ENCODE measurements around the gene HMMR. TPM values are rescaled to one million over a fixed set of nuclear protein-coding genes. Genes with fewer than 3 reads are reported as not detected.

The HMMR gene
- total and polyA plus RNA-seq, 9 of the 15 experiments (the other 6 are each of a cell fraction or from before 2014, with no cell fraction given), result 74.9 to 133 (median 90.8) TPM

DNA sequence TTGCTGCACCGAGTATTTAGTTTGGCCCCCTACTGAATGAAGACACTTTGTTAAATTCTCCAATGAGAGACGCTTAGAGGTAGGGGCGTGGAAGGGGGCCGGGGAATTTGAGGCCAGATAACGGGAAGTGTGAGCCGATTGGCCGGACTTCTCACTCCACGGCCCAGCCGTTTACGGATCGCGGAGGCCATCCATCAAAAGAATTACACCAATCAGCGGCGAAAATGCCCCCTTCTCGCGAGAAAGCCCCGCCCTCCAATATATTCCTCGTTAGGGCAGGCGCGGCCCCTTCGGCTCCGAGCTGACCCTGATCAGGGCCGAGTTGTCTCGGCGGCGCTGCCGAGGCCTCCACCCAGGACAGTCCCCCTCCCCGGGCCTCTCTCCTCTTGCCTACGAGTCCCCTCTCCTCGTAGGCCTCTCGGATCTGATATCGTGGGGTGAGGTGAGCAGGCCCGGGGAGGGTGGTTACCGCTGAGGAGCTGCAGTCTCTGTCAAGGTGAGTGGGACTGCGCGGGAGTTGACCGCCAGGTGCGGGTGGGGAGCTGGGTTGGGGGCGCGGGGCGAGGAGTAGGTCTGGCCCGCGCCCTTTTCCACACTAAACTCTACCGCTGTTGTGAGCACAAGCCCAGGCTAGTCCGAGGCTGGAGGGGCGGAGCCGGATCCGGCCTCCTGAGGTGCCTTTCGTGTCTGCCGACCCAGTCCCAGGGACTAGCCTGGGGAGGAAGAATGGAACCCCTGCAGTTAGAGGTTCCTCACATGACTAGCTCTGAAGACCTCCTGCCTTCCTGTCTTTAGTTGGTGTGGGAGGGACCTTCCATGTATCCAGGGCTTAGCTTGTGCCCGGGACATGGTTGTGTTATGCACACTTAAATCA is 22.9 kb upstream of the HMMR start, which contains the start of gene CCNG1 (continued):
- TF ChIP-seq, protein P1, sequence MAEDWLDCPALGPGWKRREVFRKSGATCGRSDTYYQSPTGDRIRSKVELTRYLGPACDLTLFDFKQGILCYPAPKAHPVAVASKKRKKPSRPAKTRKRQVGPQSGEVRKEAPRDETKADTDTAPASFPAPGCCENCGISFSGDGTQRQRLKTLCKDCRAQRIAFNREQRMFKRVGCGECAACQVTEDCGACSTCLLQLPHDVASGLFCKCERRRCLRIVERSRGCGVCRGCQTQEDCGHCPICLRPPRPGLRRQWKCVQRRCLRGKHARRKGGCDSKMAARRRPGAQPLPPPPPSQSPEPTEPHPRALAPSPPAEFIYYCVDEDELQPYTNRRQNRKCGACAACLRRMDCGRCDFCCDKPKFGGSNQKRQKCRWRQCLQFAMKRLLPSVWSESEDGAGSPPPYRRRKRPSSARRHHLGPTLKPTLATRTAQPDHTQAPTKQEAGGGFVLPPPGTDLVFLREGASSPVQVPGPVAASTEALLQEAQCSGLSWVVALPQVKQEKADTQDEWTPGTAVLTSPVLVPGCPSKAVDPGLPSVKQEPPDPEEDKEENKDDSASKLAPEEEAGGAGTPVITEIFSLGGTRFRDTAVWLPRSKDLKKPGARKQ (CRISPR knock-in tag; IDR thresholded peaks at IDR 0.05), result no peak
- TF ChIP-seq SRSF9 (IDR thresholded peaks at IDR 0.05; ENCODE audit: borderline replicate concordance, low read depth, low read length) (no peak), IFI16 (CRISPR knock-in tag; IDR thresholded peaks at IDR 0.05) (no peak), SRSF1 (IDR thresholded peaks at IDR 0.05; ENCODE audit: low read depth, low read length) (no peak), ZNF699 (CRISPR knock-in tag; IDR thresholded peaks at IDR 0.05; ENCODE audit: insufficient replicate concordance) (no peak), ZNF232 (CRISPR knock-in tag; IDR thresholded peaks at IDR 0.05) (no peak), ZSCAN29 (IDR thresholded peaks at IDR 0.05) (no peak), HDAC2 (IDR thresholded peaks at IDR 0.05) (no peak; the same call in 1 of the 2 replicates), POLR2AphosphoS2 (IDR thresholded peaks at IDR 0.05; ENCODE audit: low read length) (peak; percentile 61; the same call in 1 of the 2 replicates), SP1 (CRISPR knock-in tag; IDR thresholded peaks at IDR 0.05) (peak; percentile 82), HNRNPK (IDR thresholded peaks at IDR 0.05; ENCODE audit: low read depth, low read length, poor library complexity, severe bottlenecking) (no peak), ESRRA (IDR thresholded peaks at IDR 0.05; ENCODE audit: borderline replicate concordance, low read depth) (no peak), MCM5 (IDR thresholded peaks at IDR 0.05; ENCODE audit: low read depth) (no peak), BCL6 (CRISPR knock-in tag; IDR thresholded peaks at IDR 0.05) (no peak), LEF1 (IDR thresholded peaks at IDR 0.05) (no peak), SMARCB1 (IDR thresholded peaks at IDR 0.05; ENCODE audit: insufficient read length, low read depth) (no peak), SMARCE1 (IDR thresholded peaks at IDR 0.05) (peak; percentile 21; the same call in 1 of the 2 replicates), SIRT6 (IDR thresholded peaks at IDR 0.05; ENCODE audit: low read depth, low read length) (no peak), PTRF (tag; IDR thresholded peaks at IDR 0.05) (no peak)
- TF ChIP-seq, protein P2, sequence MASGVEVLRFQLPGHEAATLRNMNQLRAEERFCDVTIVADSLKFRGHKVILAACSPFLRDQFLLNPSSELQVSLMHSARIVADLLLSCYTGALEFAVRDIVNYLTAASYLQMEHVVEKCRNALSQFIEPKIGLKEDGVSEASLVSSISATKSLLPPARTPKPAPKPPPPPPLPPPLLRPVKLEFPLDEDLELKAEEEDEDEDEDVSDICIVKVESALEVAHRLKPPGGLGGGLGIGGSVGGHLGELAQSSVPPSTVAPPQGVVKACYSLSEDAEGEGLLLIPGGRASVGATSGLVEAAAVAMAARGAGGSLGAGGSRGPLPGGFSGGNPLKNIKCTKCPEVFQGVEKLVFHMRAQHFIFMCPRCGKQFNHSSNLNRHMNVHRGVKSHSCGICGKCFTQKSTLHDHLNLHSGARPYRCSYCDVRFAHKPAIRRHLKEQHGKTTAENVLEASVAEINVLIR (CRISPR knock-in tag; IDR thresholded peaks at IDR 0.05), result no peak
- TF ChIP-seq, protein P3, sequence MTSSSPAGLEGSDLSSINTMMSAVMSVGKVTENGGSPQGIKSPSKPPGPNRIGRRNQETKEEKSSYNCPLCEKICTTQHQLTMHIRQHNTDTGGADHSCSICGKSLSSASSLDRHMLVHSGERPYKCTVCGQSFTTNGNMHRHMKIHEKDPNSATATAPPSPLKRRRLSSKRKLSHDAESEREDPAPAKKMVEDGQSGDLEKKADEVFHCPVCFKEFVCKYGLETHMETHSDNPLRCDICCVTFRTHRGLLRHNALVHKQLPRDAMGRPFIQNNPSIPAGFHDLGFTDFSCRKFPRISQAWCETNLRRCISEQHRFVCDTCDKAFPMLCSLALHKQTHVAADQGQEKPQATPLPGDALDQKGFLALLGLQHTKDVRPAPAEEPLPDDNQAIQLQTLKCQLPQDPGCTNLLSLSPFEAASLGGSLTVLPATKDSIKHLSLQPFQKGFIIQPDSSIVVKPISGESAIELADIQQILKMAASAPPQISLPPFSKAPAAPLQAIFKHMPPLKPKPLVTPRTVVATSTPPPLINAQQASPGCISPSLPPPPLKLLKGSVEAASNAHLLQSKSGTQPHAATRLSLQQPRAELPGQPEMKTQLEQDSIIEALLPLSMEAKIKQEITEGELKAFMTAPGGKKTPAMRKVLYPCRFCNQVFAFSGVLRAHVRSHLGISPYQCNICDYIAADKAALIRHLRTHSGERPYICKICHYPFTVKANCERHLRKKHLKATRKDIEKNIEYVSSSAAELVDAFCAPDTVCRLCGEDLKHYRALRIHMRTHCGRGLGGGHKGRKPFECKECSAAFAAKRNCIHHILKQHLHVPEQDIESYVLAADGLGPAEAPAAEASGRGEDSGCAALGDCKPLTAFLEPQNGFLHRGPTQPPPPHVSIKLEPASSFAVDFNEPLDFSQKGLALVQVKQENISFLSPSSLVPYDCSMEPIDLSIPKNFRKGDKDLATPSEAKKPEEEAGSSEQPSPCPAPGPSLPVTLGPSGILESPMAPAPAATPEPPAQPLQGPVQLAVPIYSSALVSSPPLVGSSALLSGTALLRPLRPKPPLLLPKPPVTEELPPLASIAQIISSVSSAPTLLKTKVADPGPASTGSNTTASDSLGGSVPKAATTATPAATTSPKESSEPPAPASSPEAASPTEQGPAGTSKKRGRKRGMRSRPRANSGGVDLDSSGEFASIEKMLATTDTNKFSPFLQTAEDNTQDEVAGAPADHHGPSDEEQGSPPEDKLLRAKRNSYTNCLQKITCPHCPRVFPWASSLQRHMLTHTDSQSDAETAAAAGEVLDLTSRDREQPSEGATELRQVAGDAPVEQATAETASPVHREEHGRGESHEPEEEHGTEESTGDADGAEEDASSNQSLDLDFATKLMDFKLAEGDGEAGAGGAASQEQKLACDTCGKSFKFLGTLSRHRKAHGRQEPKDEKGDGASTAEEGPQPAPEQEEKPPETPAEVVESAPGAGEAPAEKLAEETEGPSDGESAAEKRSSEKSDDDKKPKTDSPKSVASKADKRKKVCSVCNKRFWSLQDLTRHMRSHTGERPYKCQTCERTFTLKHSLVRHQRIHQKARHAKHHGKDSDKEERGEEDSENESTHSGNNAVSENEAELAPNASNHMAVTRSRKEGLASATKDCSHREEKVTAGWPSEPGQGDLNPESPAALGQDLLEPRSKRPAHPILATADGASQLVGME (CRISPR knock-in tag; IDR thresholded peaks at IDR 0.05), result no peak

Data from K562 (cell line).